B cell (primary cell): ENCODE measurements around the gene RRP12. TPM values are rescaled to one million over a fixed set of nuclear protein-coding genes. Genes with fewer than 3 reads are reported as not detected.
"Not testable (repeated sequence)": the region's sequence is repeated elsewhere in the genome, so short reads cannot be mapped to it uniquely, and the experiment has no call there.

Source experiments
- ATAC-seq: fragments of 200-7000 bp; cut with Tn5 transposase; one replicate; pipeline ENCODE4 v1.10.0; 2021; ENCODE audit warnings: low read depth, mild to moderate bottlenecking, moderate number of reproducible peaks, moderate library complexity
- CTCF ChIA-PET: fragments of 350-600 bp; sonication (Branson Sonifier 250); formaldehyde crosslinking; loops from one replicate; lab custom pipeline; 2021; ENCODE audit warnings: antibody characterized with exemption, inconsistent platforms; lab: Charles Lee
- POLR2A ChIA-PET: fragments of 350-600 bp; sonication (Branson Sonifier 250); formaldehyde crosslinking; loops from one replicate; lab custom pipeline; 2021; ENCODE audit warnings: antibody characterized with exemption; lab: Charles Lee
- DNase-seq: peaks from one replicate; pipeline ENCODE4 v3.0.0; 2013
- H2AFZ ChIP-seq: 2 replicates; pipeline ENCODE4 v1.6.1; 2012; ENCODE audit warnings: mild to moderate bottlenecking, low read depth, low read length; ENCODE audit not compliant: insufficient read depth, poor library complexity, severe bottlenecking
- H3K27ac ChIP-seq, 2 donors: 1 replicate in 1 of 2; 2 replicates in 1 of 2; pipeline ENCODE4 v1.5.1; 2012 to 2013; ENCODE audit warnings: low read length in 2 of 2, mild to moderate bottlenecking in 2 of 2, moderate library complexity in 1 of 2
- H3K27me3 ChIP-seq, 4 experiments: fragments of 200-600 bp in 1 of 4; sonication (generic) in 1 of 4; replicated peaks in 1 of 4; 1 replicate in 2 of 4; 2 replicates in 2 of 4; pipeline versions ENCODE4 v1.6.1 to v1.7.0; 2013 to 2016; ENCODE audit warnings: low read length in 3 of 4, mild to moderate bottlenecking in 2 of 4, mixed read lengths in 1 of 4, moderate library complexity in 1 of 4; ENCODE audit not compliant: insufficient read depth in 4 of 4, control insufficient read depth in 3 of 4; ENCODE audit errors: control extremely low read depth in 1 of 4
- H3K36me3 ChIP-seq, 2 experiments: replicated peaks in 1 of 2; 1 replicate in 1 of 2; 2 replicates in 1 of 2; pipeline versions ENCODE4 v1.6.1 to v1.7.1; 2013; ENCODE audit warnings: low read length in 1 of 2; ENCODE audit not compliant: insufficient read depth in 2 of 2, control insufficient read depth in 1 of 2; ENCODE audit errors: control extremely low read depth in 1 of 2, extremely low read depth in 1 of 2
- H3K4me1 ChIP-seq, 2 donors: fragments of 200-600 bp in 1 of 2; sonication (generic) in 1 of 2; 1 replicate in 1 of 2; 2 replicates in 1 of 2; pipeline versions ENCODE4 v1.5.1 to v1.6.1; 2013 to 2017; ENCODE audit warnings: low read length in 2 of 2; ENCODE audit not compliant: control insufficient read depth in 2 of 2, insufficient read depth in 2 of 2
- H3K4me2 ChIP-seq: replicated peaks from 2 replicates; pipeline ENCODE3; 2012; ENCODE audit warnings: mild to moderate bottlenecking, low read depth, low read length; ENCODE audit not compliant: poor library complexity, severe bottlenecking
- H3K4me3 ChIP-seq, 5 experiments: fragments of 200-600 bp in 1 of 5; sonication (generic) in 1 of 5; 1 replicate in 3 of 5; 2 replicates in 2 of 5; pipeline versions ENCODE4 v1.5.1 to v1.7.0; 2011 to 2016; ENCODE audit warnings: low read length in 4 of 5, mild to moderate bottlenecking in 4 of 5, low read depth in 2 of 5, control low read depth in 1 of 5, moderate library complexity in 1 of 5; ENCODE audit not compliant: insufficient read depth in 1 of 5; ENCODE audit errors: control extremely low read depth in 1 of 5, extremely low read depth in 1 of 5
- H3K79me2 ChIP-seq: fragments of 200-600 bp; sonication (generic); one replicate; pipeline ENCODE4 v1.6.0; 2016; ENCODE audit warnings: low read length; ENCODE audit not compliant: control insufficient read depth, insufficient read depth
- H3K9ac ChIP-seq: fragments of 200-600 bp; sonication (generic); 2 replicates; pipeline ENCODE4 v1.6.1; 2017; ENCODE audit warnings: mild to moderate bottlenecking, low read length, moderate library complexity
- H3K9me3 ChIP-seq, 3 donors: one replicate each; pipeline versions ENCODE4 v1.6.1 to v1.7.1; 2013; ENCODE audit warnings: low read length in 2 of 3; ENCODE audit not compliant: control insufficient read depth in 2 of 3, insufficient read depth in 1 of 3; ENCODE audit errors: control extremely low read depth in 1 of 3
- H4K20me1 ChIP-seq: 2 replicates; pipeline ENCODE4 v1.6.0; 2012; ENCODE audit warnings: mild to moderate bottlenecking, low read length; ENCODE audit not compliant: insufficient read depth, control insufficient read depth, poor library complexity, severe bottlenecking
- H3K27ac Mint-ChIP-seq: one replicate; pipeline ENCODE4 v1.8.0; 2021; ENCODE audit warnings: mixed read lengths
- H3K27me3 Mint-ChIP-seq: one replicate; pipeline ENCODE4 v1.8.0; 2021; ENCODE audit warnings: mixed read lengths
- H3K4me1 Mint-ChIP-seq: one replicate; pipeline ENCODE4 v1.8.0; 2021; ENCODE audit warnings: mixed read lengths
- H3K4me3 Mint-ChIP-seq: one replicate; pipeline ENCODE4 v1.8.0; 2021; ENCODE audit warnings: mixed read lengths
- H3K9me3 Mint-ChIP-seq: one replicate; pipeline ENCODE4 v1.8.0; 2022; ENCODE audit warnings: mixed read lengths; ENCODE audit not compliant: insufficient read depth
- EZH2 ChIP-seq: IDR thresholded peaks from 2 replicates; pipeline ENCODE4 v1.6.1; 2012; ENCODE audit warnings: borderline replicate concordance, low read depth, mild to moderate bottlenecking, moderate library complexity, low read length; ENCODE audit not compliant: insufficient read depth, poor library complexity, severe bottlenecking
- WGBS: methylation state at CpG from one replicate; pipeline ENCODE4 v1.1.5; 2013; ENCODE audit warnings: missing lambda C conversion rate; ENCODE audit not compliant: insufficient coverage; 5-methylcytosine and 5-hydroxymethylcytosine counted together
- intact Hi-C: fragments of 100-400 bp; cut with micrococcal nuclease; formaldehyde crosslinking; loops from one replicate; pipeline ENCODE4 v1.10.0; 2022
- polyA plus RNA-seq: library from polyadenylated mRNA; depleted of rRNA; stranded (reverse); fragments of >200 nt; gene quantifications from 2 replicates; pipeline ENCODE4 v1.2.3, GENCODE V29; 2012
- total RNA-seq, 2 donors: library from RNA; stranded (reverse); fragments of 120-200 nt in 1 of 2; gene quantifications; 1 replicate in 1 of 2; 2 replicates in 1 of 2; pipeline versions ENCODE4 v1.2.3 to v1.2.4, GENCODE V29; 2013 to 2022
- TF ChIP-seq, protein P1 (sequence below): fragments of 200-600 bp; IDR thresholded peaks from one replicate; pipeline ENCODE4 v1.8.0; 2022; ENCODE audit warnings: antibody characterized with exemption, mild to moderate bottlenecking

The RRP12 gene
- total and polyA plus RNA-seq, 2 donors (not counting 1 experiment from before 2014, with no cell fraction given): 19.3 to 35.7 TPM

DNA sequence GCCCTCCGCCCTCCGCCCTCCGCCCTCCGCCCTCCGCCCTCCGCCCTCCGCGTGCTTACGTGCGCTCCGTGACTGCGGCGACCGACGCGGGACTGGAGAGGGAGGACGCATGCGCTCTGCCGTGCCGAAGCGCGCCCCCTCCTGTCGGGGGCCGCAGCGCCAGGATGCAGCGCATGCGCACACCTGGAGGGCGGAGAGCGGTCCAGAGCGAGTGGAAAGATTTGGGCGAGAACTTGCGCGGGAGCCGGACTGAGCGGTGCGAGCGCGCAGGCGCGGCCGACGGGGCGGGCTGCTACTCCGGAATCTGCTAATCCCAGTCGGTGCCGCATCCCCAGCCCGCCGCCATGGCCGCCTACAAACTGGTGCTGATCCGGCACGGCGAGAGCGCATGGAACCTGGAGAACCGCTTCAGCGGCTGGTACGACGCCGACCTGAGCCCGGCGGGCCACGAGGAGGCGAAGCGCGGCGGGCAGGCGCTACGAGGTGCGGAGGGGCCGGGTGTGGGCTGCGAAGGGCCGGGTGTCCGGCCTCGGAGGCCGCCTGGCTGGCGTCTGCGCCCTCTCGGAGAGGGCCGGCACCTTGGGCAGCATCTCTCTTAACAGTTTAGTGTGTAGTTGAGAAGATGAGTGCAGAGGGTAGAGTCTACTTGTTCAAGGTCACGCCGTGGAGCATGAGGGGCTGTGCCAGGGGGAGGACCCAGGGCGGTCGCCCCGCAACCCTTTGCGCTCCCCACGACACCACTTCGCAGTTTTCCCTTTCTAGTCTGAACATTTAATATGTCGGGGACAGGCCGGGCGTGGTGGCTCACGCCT, 25.0 kb upstream of the RRP12 start, which contains the start of gene PGAM1:
PGAM1 (plus strand) TSS at position 228 of the 812 bp plus-strand sequence; CDS start at position 345, 117 bp downstream.
- no peaks in the 10 kb centered on the region for H3K9me3 ChIP-seq
- peaks cover 35% of the 10 kb centered on the region for H3K79me2 ChIP-seq
- Mint-ChIP-seq H3K27ac (peak within 1 kb of the TSS; percentile 99), H3K9me3 (no peaks in the 10 kb centered on the region), H3K4me3 (peak within 1 kb of the TSS; percentile 97), H3K4me1 (peaks cover 43% of the 10 kb centered on the region), H3K27me3 (no peaks in the 10 kb centered on the region)
- ATAC-seq: peak; percentile 87
- H3K9ac ChIP-seq: peak within 1 kb of the TSS; percentile 83
- ChIA-PET POLR2A (no interaction called here), CTCF (interaction anchor here (1.0 kb wide), 1 partner anchor 147 kb away, joined by 3 read pairs; no protein-coding TSS in a partner anchor)
- H3K4me3 ChIP-seq: peak within 1 kb of the TSS; percentile 72 to 87 (median 80)
- peaks cover 2 to 23% of the 10 kb centered on the region in 2 experiments for H3K36me3 ChIP-seq
- H2AFZ ChIP-seq: peak within 1 kb of the TSS; percentile 97
- H4K20me1 ChIP-seq: peaks cover 7% of the 10 kb centered on the region
- no peaks in the 10 kb centered on the region for H3K27me3 ChIP-seq
- H3K4me1 ChIP-seq: peaks cover 21 to 31% of the 10 kb centered on the region in 2 donors
- intact Hi-C loops: loop anchor here (1.0 kb wide), 4 partner anchors 19 to 72 kb away; partner anchors contain the start of genes EXOSC1, MMS19, RRP12 and UBTD1
- under 1% methylated on average over 72 of the region's 90 CpGs for WGBS
- peak within 1 kb of the TSS; percentile 89 for H3K4me2 ChIP-seq
- TF ChIP-seq, protein P1, sequence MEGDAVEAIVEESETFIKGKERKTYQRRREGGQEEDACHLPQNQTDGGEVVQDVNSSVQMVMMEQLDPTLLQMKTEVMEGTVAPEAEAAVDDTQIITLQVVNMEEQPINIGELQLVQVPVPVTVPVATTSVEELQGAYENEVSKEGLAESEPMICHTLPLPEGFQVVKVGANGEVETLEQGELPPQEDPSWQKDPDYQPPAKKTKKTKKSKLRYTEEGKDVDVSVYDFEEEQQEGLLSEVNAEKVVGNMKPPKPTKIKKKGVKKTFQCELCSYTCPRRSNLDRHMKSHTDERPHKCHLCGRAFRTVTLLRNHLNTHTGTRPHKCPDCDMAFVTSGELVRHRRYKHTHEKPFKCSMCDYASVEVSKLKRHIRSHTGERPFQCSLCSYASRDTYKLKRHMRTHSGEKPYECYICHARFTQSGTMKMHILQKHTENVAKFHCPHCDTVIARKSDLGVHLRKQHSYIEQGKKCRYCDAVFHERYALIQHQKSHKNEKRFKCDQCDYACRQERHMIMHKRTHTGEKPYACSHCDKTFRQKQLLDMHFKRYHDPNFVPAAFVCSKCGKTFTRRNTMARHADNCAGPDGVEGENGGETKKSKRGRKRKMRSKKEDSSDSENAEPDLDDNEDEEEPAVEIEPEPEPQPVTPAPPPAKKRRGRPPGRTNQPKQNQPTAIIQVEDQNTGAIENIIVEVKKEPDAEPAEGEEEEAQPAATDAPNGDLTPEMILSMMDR: peak; percentile 65
- TF ChIP-seq EZH2: no peak
- peak within 1 kb of the TSS; percentile 72 to 81 for H3K27ac ChIP-seq
- peak; percentile 98 for DNase-seq

DNA sequence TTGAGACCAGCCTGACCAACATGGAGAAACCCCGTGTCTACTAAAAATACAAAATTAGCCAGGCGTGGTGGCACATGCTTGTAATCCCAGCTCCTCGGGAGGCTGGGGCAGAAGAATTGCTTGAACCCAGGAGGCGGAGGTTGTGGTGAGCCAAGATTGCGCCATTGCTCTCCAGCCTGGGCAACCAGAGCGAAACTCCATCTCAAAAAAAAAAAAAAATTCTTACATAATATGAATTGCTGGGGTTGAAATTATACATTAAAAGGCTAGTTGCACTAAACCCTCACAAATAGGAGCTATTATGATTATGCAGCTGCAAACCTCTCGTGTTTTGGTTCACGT, 22.6 kb upstream of the RRP12 start:
- H3K4me2 ChIP-seq, H3K36me3 ChIP-seq, H3K9ac ChIP-seq, H3K4me3 Mint-ChIP-seq, H3K27me3 Mint-ChIP-seq, H3K4me3 ChIP-seq, H3K27me3 ChIP-seq, H3K9me3 ChIP-seq, ATAC-seq, H3K9me3 Mint-ChIP-seq, H2AFZ ChIP-seq, H3K27ac ChIP-seq, intact Hi-C loops, H4K20me1 ChIP-seq, POLR2A ChIA-PET, DNase-seq: not testable (repeated sequence)
- Histone ChIP-seq H3K79me2 (peaks cover 24% of the 10 kb centered on the region), H3K4me1 (peaks cover 24 to 36% of the 10 kb centered on the region in 2 donors)
- Mint-ChIP-seq H3K27ac (peak overlapping the region; percentile 2), H3K4me1 (peaks cover 43% of the 10 kb centered on the region)
- WGBS: 94% methylated on average over 4 of the region's 8 CpGs
- CTCF ChIA-PET: interaction anchor here (1.1 to 1.5 kb wide), 2 partner anchors 16 to 17 kb away, joined by 3 to 5 read pairs; no protein-coding TSS in a partner anchor
